GM18526 (cell line): Measurements from ENCODE around the gene RXFP2.

Experiments used
- POLR2A ChIP-seq: IDR thresholded peaks from 3 replicates; pipeline ENCODE4 v1.6.1; 2011; ENCODE audit not compliant: insufficient read length; ENCODE audit errors: extremely low read depth

The RXFP2 gene, protein sequence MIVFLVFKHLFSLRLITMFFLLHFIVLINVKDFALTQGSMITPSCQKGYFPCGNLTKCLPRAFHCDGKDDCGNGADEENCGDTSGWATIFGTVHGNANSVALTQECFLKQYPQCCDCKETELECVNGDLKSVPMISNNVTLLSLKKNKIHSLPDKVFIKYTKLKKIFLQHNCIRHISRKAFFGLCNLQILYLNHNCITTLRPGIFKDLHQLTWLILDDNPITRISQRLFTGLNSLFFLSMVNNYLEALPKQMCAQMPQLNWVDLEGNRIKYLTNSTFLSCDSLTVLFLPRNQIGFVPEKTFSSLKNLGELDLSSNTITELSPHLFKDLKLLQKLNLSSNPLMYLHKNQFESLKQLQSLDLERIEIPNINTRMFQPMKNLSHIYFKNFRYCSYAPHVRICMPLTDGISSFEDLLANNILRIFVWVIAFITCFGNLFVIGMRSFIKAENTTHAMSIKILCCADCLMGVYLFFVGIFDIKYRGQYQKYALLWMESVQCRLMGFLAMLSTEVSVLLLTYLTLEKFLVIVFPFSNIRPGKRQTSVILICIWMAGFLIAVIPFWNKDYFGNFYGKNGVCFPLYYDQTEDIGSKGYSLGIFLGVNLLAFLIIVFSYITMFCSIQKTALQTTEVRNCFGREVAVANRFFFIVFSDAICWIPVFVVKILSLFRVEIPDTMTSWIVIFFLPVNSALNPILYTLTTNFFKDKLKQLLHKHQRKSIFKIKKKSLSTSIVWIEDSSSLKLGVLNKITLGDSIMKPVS

GRCh38 chr13:31739226-31739625 is at the start of gene RXFP2:
Gene RXFP2 (plus strand): TSS chr13:31739526. CDS start chr13:31739613, 87 bp downstream.
- no peak for TF ChIP-seq POLR2A

- TF ChIP-seq POLR2A, result no peak
These were observed 42.0 kb upstream of the RXFP2 start for GRCh38 chr13:31697290-31697689.

GRCh38 chr13:31699650-31700049 is 39.7 kb upstream of the RXFP2 start:
- no peak for TF ChIP-seq POLR2A

DNA sequence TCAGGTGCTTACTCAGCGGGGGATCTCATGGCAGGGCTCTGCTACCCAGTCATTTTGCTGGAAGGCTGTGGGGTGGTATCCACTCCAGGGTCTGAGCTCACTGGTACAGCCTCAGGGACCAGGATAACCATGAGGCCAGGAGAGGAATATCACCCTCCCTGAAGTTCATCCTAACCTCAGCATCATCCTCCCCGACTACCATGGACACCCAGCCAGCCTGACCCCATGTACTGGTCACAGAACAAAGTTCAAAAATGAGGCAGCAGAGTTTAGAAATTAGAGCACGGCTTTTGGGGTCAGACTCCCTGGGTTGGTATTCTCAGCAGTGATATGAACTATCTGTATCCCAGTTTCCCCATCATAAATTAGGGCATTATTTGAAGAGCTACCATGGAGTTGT is 35.5 kb upstream of the RXFP2 start:
- no peak for TF ChIP-seq POLR2A

DNA sequence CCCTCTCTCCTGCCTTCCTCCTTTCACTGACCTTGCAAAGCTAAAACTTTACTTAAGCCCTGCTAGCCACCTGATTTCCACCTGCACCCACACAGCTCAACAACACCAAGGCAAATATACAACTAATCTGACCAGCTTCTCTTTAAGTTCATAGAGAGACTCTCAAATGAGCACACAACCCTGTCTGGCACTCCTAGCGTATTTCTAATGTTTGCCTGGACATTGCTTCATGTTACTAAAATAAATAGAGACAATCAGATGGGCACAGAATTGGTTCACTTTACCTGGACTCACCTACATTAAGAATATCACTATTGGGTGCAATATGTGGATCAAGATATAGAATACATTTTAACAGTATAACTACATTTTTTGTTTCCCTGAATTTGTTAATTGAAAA is 33.2 kb upstream of the RXFP2 start:
- no peak for TF ChIP-seq POLR2A

DNA sequence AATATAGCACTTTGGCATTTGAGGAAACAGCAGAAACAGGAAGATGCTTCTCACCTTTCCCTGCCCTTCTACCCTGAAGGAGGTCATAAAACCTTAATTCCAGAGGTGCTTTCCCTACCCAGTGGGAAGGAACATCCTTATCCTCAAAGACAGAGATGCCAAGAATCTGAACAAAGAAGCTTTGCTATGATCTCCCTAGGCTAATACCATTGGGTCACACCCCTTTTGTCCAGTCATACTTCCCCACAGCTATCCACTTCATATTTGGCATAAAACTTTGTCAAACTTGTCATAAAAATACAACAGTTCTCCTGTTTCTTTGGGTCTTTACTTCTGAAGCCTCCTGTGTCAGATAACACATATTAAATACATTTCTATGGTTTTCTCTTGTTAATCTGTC is 21.7 kb upstream of the RXFP2 start:
- TF ChIP-seq POLR2A, result no peak

DNA sequence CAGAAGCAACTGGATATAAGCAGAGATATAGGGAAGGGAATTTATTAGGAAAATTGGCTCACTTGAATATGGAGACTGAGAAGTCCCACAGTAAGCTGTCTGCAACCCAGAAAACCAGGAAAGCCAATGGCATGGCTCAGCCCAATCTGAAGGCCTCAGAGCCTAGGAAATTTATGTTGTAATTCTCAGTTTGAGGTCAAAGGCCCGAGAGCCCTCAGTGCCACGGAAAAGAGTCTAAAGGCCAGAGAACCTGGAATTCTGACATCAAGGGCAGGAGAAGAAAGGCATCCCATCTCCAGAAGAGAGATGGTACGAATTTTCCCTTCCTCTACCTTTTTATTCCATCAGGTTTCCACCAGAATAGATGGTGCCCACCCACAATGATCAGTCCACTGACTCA is 20.1 kb upstream of the RXFP2 start:
- no peak for TF ChIP-seq POLR2A

GRCh38 chr13:31722673-31723072 is 16.7 kb upstream of the RXFP2 start:
- TF ChIP-seq POLR2A, result no peak

GRCh38 chr13:31725841-31726240 is 13.5 kb upstream of the RXFP2 start:
- no peak for TF ChIP-seq POLR2A

DNA sequence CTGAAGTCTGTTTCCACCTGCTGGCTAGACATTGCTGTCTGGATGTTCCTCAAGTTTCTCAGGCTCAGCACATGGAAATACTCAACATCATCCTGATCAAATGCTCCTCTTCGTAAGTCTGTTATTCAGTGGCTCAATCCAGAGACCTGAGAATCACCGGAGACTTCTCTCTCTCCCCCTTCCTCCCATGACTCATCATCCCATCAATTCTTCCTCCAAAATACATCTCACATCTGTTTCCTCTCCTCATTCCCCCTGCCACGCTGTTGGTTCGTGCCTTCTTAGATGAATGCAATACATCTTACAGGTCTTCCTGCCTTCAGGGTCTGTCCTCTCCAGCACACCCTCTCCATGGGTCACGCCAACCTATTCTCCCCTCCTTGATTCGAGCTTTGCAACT is 7.4 kb upstream of the RXFP2 start:
- no peak for TF ChIP-seq POLR2A

GRCh38 chr13:31733066-31733465 is 6.3 kb upstream of the RXFP2 start:
- TF ChIP-seq POLR2A, result no peak

DNA sequence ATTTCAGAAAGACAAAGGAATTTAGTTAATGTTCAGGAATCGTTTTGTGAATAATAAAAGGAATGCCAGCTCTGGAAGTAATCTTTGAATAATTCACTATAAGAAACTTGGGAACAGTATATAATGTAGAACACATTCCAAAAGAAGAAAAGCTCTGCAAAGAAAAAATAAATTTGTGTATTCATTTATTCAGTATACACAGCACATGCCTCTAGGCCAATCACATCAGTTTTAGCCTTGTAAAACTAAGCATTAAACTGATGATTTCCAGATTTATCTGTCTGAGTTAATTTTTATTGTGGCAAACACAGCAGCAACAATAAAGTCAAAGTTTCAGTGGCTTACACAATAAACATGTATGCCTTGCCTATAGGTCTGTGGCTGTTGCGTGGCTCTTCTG is 5.7 kb upstream of the RXFP2 start:
- TF ChIP-seq POLR2A, result no peak

GRCh38 chr13:31742097-31742734 is 2.9 kb downstream of the RXFP2 start:
- no peak for TF ChIP-seq POLR2A

GRCh38 chr13:31747291-31747690 is 8.0 kb downstream of the RXFP2 start:
- TF ChIP-seq POLR2A, result no peak

GRCh38 chr13:31747966-31748365 is 8.6 kb downstream of the RXFP2 start:
- no peak for TF ChIP-seq POLR2A

DNA sequence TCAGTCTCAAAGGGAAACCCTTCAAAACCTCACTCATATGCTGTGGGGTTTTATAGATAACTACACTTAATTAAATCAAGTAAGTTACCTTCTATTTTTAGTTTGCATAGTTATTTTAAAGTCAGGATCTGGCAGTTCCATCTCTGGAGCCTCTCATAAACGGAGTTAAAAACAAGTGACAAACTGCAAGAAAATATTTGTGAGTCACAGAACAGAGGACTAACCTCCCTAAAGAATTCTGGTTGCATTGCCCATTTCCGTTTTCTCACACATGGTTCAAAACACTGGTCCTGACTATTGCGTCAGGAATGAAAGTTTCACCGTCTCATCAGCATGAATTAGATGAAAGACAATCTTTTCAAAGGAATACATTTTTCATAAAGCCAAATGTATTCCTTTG is 10.6 kb downstream of the RXFP2 start:
- no peak for TF ChIP-seq POLR2A
